ENCODE measurements around the gene IL31. TPM values are rescaled to one million over a fixed set of nuclear protein-coding genes. Genes with fewer than 3 reads are reported as not detected.

IL31 gene
- total and polyA plus RNA-seq, 2 of the 4 experiments (the other 2 are of a cell fraction): not detected

DNA sequence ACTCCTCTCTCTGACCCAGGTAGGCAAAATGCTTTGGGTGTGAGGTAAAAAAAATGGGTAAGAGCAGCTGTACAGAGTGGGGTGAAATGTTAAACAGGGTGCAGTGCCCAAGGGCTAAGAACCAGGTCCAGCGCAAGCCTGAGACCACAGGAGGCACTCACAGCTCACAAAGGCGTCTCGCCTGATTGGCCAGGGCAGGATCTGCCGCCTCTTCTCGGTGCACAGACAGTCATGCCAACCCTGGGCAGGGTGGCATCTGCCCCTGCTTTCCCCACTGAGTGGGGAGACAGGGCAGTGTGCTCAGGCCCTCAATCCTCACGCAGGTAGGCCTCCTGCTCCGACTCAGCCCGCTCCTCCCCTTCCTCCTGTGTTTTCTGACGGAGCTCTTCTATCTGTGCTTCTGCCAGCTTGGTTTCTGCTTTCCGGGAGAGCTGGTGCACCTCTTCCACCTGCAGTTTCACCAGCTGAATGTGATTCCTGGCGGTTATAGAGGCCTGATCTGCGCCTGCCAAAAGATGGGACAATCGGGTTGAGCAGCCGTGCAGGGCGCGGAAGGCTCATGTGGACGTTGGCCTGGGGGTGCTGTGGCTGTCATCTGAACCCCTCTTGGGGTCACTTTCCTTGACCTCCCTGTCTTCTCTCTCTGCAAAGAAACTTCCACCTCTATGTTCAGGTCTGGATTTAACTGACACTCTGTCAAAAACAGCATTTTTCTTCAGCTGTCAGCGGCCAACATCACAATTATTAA is 34.2 kb upstream of the IL31 start:
- Histone ChIP-seq H3K56ac (ENCODE audit: extremely low read depth, insufficient read depth, low read length) (no peak overlapping the region), H4K20me1 (ENCODE audit: insufficient read depth, low read length) (peaks cover 18% of the 10 kb centered on the region), H3K4me2 (ENCODE audit: low read depth, low read length) (no peak overlapping the region), H3K79me1 (ENCODE audit: low read depth in 1 of 2, low read length in 2 of 2) (peaks cover 0 to 4% of the 10 kb centered on the region in 2 experiments; a peak in 1 of 4 replicates), H2AK9ac (replicated peaks; ENCODE audit: low read depth, low read length, poor library complexity) (no peak overlapping the region), H2BK20ac (ENCODE audit: low read depth, low read length) (no peak overlapping the region), H4K91ac (ENCODE audit: insufficient read depth, low read depth, low read length) (no peak overlapping the region), H2AFZ (replicated peaks; ENCODE audit: low read length, poor library complexity) (no peak overlapping the region), H3K18ac (ENCODE audit: low read depth, low read length) (no peak overlapping the region), H3K9ac (ENCODE audit: low read depth, low read length) (no peak overlapping the region), H4K5ac (ENCODE audit: low read depth, low read length) (no peak overlapping the region), H3K27me3 (ENCODE audit: control insufficient read depth, insufficient read depth, low read length) (peaks cover 20% of the 10 kb centered on the region), H2BK5ac (ENCODE audit: low read depth, low read length, poor library complexity, severe bottlenecking) (no peak overlapping the region), H2AK5ac (ENCODE audit: low read depth, low read length) (no peak overlapping the region), H3K4me1 (ENCODE audit: control insufficient read depth, insufficient read depth, low read length) (no peaks in the 10 kb centered on the region), H2BK120ac (ENCODE audit: low read depth, low read length) (no peak overlapping the region), H3K36me3 (ENCODE audit: control insufficient read depth, insufficient read depth, low read length) (peaks cover 35% of the 10 kb centered on the region), H4K8ac (ENCODE audit: low read depth in 2 of 2, low read length in 2 of 2) (no peak overlapping the region), H3K9me3 (ENCODE audit: control insufficient read depth, insufficient read depth, low read length) (no peaks in the 10 kb centered on the region), H2BK15ac (ENCODE audit: low read depth, low read length) (no peak overlapping the region), H3K4me3 (ENCODE audit: insufficient read depth, low read depth, low read length) (no peak overlapping the region), H3K9me1 (ENCODE audit: insufficient read depth, low read length) (no peaks in the 10 kb centered on the region; the same call in 1 of the 2 replicates), H3K27ac (ENCODE audit: insufficient read depth, low read length) (no peak overlapping the region), H3K23ac (ENCODE audit: low read depth, low read length) (no peak overlapping the region), H3K4ac (ENCODE audit: low read depth, low read length) (no peak overlapping the region), H3K14ac (replicated peaks; ENCODE audit: low read depth, low read length) (no peak overlapping the region)
- in situ Hi-C loops (cut with MboI; ENCODE audit: low sequenced_read_pairs): no loop called here
- dilution Hi-C loops (cut with HindIII; ENCODE audit: low sequenced_read_pairs, unreplicated experiment): no loop called here
- BruUV-seq (replicated peaks): TSS peak; percentile 83
- CTCF ChIA-PET: interaction anchor here (0.6 kb wide), 1 partner anchor 722 kb away, joined by 3 read pairs; no protein-coding TSS in a partner anchor
- TF ChIP-seq MAZ (IDR thresholded peaks at IDR 0.05; ENCODE audit: borderline replicate concordance, low read depth, low read length) (no peak), BHLHE40 (IDR thresholded peaks at IDR 0.05; ENCODE audit: low read depth, low read length) (no peak), RFX5 (IDR thresholded peaks at IDR 0.05; ENCODE audit: low read depth, low read length) (no peak)
- ATAC-seq (ENCODE audit: low read depth) (no peak), DNase-seq (no peak)
- 77% methylated on average over 5 of the region's 18 CpGs; no CpG with 5 or more reads in 1 of the 2 experiments for WGBS, 2 experiments (ENCODE audit: extremely low coverage in 2 of 2, insufficient read length in 1 of 2)
- POLR2A ChIA-PET (ENCODE audit: unreplicated experiment): interaction anchor here (0.6 kb wide), 1 partner anchor 31 kb away, joined by 10 read pairs; no protein-coding TSS in a partner anchor
- intact Hi-C loops (cut with micrococcal nuclease): no loop called here

All from IMR-90 (cell line).